ENCODE measurements around the gene OR4D5.

OR4D5 gene

DNA sequence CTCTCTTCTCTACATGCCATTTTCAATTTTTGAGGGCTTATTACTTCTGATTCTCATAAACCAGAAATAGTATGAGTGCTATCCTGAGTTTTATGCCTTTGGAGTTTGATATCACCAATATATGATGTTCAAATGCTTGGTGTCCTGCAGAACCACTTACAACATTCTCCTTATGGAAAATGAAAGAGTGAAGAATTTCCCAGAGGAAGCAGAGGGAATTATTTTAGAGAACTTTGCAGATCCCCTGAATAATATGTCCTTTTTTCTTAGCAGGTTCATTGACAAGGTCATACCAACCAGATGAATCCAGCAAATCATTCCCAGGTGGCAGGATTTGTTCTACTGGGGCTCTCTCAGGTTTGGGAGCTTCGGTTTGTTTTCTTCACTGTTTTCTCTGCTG lies at the start of gene OR4D5:
Gene OR4D5, plus strand, starts transcription at position 301 of the 400 bp plus-strand sequence. Its CDS starts 0 bp downstream, at position 301.
- DNase-seq, result no peak

- DNase-seq, result no peak
These were observed 47.4 kb upstream of the OR4D5 start for GRCh38 chr11:123892031-123892430.

- no peak for DNase-seq
These were observed 39.6 kb upstream of the OR4D5 start for GRCh38 chr11:123899792-123900191.

DNA sequence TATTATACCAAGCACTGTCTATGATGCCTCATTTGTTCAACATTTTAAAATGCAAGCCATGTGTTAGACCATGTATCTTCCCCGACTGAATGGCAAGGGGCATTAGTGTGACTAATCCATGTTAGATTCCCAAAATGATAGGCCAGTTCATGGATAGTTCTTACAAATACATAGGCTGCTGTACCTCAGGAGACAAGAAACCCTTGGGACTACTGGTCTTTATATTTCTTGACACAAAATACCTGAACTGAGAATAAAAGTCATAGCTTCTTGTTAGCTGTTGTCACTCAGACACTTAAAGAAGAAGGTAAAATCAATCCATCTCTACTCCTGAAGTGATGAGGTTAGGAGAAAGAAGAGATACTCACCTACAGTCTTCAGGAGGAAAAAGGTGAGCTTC lies 37.5 kb upstream of the OR4D5 start, which contains the start of gene OR8D4:
Gene OR8D4, plus strand, starts transcription at position 301 of the 400 bp plus-strand sequence. CDS start 4,265 bp downstream, outside the sequence.
- DNase-seq, result no peak

DNA sequence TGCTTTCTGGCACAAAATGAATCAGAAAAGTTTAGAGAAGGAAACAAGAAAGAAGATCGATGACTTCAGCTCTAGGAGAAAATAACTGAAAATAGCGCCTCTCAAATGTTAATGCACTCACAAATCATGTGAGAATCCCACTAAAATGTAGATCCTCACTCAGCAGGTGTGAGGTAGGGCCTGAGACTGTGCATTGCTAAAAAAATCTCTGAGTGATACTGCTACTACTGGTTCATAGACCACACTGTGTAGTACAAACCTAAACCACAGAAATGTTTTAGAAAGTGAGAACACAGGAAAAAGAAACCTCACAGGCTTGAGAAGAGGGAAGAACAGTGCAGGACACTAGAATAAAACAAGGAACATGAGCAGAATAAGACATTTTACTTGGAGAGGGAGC lies 35.5 kb upstream of the OR4D5 start:
- no peak for DNase-seq

DNA sequence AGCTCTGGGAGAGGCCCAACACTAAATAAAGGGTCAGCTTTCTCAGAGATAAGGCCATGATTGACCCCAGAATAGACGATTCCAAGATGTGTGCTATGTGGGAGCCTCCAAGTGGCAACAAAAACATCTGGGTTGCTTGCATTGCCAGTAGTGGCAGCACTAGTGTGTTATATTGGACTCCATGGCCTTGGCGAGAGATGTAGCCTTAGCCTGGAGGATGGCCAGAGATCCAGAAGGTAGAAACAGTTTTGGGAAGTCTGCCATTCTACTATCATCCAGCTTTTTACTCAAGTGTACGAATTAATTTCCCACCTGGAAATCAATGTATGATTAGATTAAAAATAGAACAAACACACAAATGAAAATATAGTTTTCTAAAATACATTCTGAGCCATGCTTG lies 34.5 kb upstream of the OR4D5 start:
- no peak for DNase-seq

DNA sequence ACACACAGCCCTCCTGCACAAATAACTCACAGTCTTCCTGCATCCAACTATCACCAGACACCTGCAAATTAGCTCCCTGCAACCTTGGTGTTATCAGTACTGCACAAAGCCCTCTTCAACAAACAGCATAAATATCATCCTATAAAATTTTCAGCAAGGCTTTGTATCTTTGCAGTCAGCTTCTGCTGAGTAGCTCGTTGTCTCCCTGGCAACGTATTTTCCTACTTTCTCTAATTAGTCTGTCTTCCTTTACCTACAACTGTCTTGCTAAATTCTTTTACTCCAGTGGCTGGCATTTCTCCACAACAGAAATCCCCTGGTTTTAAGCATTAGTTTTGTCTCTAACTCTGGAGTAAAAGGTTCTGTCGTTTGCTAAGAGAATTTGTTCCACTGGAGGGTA lies 33.6 kb upstream of the OR4D5 start:
- DNase-seq, result no peak

GRCh38 chr11:123920943-123921342 lies 18.5 kb upstream of the OR4D5 start:
- DNase-seq, result no peak

DNA sequence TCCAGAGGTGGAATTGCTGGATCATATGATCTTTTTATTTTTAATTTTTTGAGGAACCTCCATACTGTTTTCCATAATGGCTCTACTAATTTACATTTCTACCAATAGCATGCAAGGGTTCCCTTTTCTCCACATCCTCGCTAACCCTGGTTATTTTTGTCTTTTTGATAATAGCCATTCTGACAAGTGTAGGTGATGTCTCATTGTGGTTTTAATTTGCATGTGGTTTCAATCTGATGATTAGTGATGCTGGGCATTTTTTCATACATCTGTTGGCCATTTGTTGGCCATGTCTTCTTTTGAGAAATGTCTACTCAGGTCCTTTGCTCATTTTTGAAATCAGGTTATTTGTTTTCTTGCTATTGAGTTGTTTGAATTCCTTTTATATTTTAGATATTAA lies 15.4 kb upstream of the OR4D5 start:
- DNase-seq, result no peak

DNA sequence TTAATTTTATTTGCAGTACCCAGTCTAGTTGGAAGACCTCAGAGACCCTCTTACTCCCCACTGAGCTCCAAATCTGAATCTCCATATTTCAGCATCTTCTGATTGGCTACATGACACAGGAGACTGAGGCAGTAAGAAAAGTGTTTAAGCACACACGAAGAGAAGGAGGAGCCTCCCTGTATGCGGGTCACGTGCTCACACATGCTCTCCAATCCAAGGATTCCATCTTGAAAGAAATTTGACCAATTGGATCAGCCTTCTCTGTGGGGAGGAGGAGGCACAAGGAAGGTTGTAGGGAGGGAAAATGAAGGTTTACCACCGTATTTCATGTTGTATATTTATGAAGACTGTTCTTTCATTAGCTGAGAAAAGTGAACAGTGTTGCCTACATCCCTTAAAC lies 3.0 kb downstream of the OR4D5 start:
- no peak for DNase-seq

- no peak for DNase-seq
These were observed 4.3 kb downstream of the OR4D5 start, which contains the start of gene OR6T1 for GRCh38 chr11:123943738-123944137. OR6T1 (minus strand) TSS chr11:123943838; CDS start chr11:123943838, 0 bp downstream.

GRCh38 chr11:123945132-123945531 lies 5.7 kb downstream of the OR4D5 start:
- DNase-seq, result no peak

GRCh38 chr11:123956752-123957151 lies 17.3 kb downstream of the OR4D5 start:
- DNase-seq, result no peak

DNA sequence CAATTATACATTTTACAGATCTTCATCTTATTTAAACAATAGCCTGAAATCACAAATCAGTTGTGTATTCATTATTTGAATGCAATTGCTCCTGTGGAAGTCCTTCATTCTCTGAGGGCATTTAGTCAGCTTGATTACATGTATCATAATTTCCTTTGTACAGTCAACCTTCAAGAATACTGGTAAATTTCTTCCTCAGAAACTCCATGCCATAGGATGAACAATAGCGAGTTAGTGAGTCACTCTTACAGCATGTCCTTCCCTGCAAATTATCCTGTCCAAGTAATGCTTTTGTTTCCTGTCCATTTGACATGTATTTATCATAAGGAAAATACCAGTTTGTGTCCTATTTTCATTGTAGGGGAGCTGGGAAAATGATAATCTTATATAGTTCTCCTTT lies 34.4 kb downstream of the OR4D5 start:
- no peak for DNase-seq

DNA sequence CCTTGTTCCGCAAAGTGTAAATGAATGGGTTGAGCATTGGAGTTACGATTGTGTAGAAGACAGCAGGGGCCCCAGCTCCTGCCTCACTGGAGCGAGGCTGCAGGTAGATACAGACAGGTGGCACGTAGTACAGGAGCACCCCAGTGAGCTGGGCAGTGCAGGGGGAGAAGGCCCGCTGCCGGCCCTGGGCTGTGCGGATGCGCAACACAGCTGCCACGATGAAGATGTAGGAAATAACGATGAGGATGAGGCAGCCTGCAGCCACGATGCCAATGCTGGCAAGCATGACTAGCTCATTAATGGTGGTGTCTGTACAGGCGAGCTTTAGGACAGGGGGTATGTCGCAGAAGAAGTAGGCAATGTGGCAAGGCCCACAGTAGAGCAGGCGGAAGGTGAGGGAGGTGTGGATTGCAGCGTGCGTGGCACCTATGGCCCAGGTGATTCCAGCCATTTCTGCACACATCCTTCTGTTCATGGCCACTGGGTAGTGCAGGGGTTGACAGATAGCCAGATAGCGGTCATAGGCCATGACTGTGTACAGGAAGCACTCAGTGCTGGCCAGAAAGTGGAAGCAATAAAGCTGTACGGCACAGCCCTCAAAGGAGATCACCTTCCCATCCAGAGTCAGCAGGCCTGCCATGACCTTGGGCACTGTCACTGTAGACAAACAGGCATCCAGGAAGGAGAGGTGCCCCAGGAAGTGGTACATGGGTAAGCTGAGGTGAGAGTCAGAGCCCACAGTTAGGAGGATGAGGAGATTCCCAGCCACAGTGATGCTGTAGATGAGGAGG lies 37.5 kb downstream of the OR4D5 start:
- no peak for DNase-seq

GRCh38 chr11:123977731-123978347 lies 38.4 kb downstream of the OR4D5 start, which contains the start of gene OR10S1:
OR10S1 (minus strand) TSS chr11:123977781; CDS start chr11:123977664, 117 bp downstream.
- DNase-seq, result no peak

GRCh38 chr11:123979311-123979710 lies 39.9 kb downstream of the OR4D5 start:
- DNase-seq, result no peak
